ENCODE results near the gene CD44. TPM values are rescaled to one million over a fixed set of nuclear protein-coding genes. Genes with fewer than 3 reads are reported as not detected.

CD44 gene
- total RNA-seq, 1 donor from 2014 or later = 0.65 TPM

DNA sequence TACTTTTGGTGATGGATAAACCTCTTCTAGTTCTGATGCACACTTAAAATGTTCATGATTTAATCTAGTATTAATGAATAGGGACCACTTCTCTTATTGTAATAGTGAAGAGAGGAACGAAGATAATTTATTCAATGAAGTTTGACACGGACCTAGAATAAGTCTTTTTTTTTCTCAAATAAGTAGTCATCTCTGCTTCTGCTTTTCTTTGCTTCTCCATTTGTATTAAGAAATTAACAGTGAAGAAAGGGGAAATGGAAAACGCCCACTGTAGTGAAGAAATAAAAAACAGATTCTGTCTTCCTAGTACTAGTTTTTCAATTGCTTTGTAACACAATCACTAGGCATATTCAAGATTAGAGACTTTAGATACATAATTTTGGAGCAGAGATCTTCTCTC, 73.0 kb downstream of the CD44 start:
- H3K4me3 Mint-ChIP-seq = no peak overlapping the region
- no peak for DNase-seq (ENCODE audit: low read depth, low spot score)
- no peak for TF ChIP-seq CTCF (conservative IDR thresholded peaks at IDR 0.05)
- H3K9me3 Mint-ChIP-seq = peaks cover 17% of the 10 kb centered on the region
- H3K27me3 Mint-ChIP-seq (ENCODE audit: low read depth) = no peaks in the 10 kb centered on the region
- no peak overlapping the region for H3K27ac Mint-ChIP-seq (ENCODE audit: unreplicated experiment)
- H3K4me1 Mint-ChIP-seq = no peaks in the 10 kb centered on the region
- no peaks in the 10 kb centered on the region for H3K36me3 Mint-ChIP-seq (ENCODE audit: low read depth)

GRCh38 chr11:35214226-35214770, 75.3 kb downstream of the CD44 start:
- Mint-ChIP-seq H3K9me3 (peaks cover 17% of the 10 kb centered on the region), H3K36me3 (ENCODE audit: low read depth) (no peaks in the 10 kb centered on the region), H3K4me3 (no peak overlapping the region), H3K27me3 (ENCODE audit: low read depth) (no peaks in the 10 kb centered on the region), H3K27ac (ENCODE audit: unreplicated experiment) (no peak overlapping the region), H3K4me1 (no peaks in the 10 kb centered on the region)
- DNase-seq (ENCODE audit: low read depth, low spot score) = no peak
- no peak for TF ChIP-seq CTCF (conservative IDR thresholded peaks at IDR 0.05)

- Mint-ChIP-seq H3K9me3 (peaks cover 13% of the 10 kb centered on the region), H3K36me3 (ENCODE audit: low read depth) (no peaks in the 10 kb centered on the region), H3K27ac (ENCODE audit: unreplicated experiment) (no peak overlapping the region), H3K4me3 (no peak overlapping the region), H3K4me1 (no peaks in the 10 kb centered on the region), H3K27me3 (ENCODE audit: low read depth) (no peaks in the 10 kb centered on the region)
- DNase-seq (ENCODE audit: low read depth, low spot score) = no peak
- no peak for TF ChIP-seq CTCF (conservative IDR thresholded peaks at IDR 0.05)
Observed at GRCh38 chr11:35214792-35215193, 75.8 kb downstream of the CD44 start.

- no peak for DNase-seq (ENCODE audit: low read depth, low spot score)
- Mint-ChIP-seq H3K9me3 (peaks cover 4% of the 10 kb centered on the region), H3K4me3 (no peak overlapping the region), H3K27ac (ENCODE audit: unreplicated experiment) (no peak overlapping the region), H3K27me3 (ENCODE audit: low read depth) (no peaks in the 10 kb centered on the region), H3K36me3 (ENCODE audit: low read depth) (no peaks in the 10 kb centered on the region), H3K4me1 (no peaks in the 10 kb centered on the region)
- no peak for TF ChIP-seq CTCF (conservative IDR thresholded peaks at IDR 0.05)
Observed at GRCh38 chr11:35215945-35216344, 77.0 kb downstream of the CD44 start.

DNA sequence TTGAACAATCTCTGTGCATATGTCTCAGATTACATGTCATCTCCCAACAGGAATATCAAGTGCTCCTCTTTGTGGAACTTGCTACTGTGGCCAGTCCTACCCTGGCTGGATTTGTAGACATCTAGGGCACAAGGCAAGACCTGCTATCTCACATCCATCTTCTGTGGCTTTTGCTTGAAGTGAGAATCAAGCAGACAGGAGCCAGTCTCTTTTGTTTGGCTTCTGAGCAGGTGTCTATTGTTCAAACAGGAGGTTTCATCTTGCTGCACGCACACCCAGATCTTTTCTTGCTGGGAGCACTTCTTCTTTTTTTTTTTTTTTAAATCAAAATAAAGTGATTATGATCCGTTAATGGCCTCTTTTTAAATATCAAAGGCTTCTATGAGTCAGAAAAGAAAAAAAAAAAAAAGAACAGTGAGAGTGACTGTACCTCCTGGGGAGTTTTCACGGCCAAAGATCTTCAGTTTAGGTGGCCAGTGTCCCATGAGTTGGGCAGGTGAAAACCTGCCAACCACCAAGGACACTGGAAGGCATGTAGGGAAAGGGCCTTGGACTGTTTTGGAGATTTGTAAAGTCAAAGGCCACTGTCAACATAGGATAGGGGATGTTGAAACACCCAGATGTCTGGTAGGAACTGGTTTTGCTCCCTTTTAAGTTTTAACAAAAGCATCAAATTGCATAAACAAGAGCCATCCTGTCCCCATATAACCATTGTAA, 78.1 kb downstream of the CD44 start:
- Mint-ChIP-seq H3K27ac (ENCODE audit: unreplicated experiment) (no peak overlapping the region), H3K9me3 (peaks cover 4% of the 10 kb centered on the region), H3K4me3 (no peak overlapping the region), H3K4me1 (no peaks in the 10 kb centered on the region), H3K27me3 (ENCODE audit: low read depth) (no peaks in the 10 kb centered on the region), H3K36me3 (ENCODE audit: low read depth) (no peaks in the 10 kb centered on the region)
- no peak for DNase-seq (ENCODE audit: low read depth, low spot score)
- TF ChIP-seq CTCF (conservative IDR thresholded peaks at IDR 0.05) = no peak
